Spleen (tissue), 13 donors: ENCODE results near the gene OR4D9. TPM values are rescaled to one million over a fixed set of nuclear protein-coding genes. Genes with fewer than 3 reads are reported as not detected.

Experiments used
- DNase-seq: peaks from one replicate; pipeline ENCODE4 v3.0.0-alpha.2; 2020
- H3K27ac ChIP-seq, 8 donors: fragments of 200-600 bp; sonication (generic) in 7 of 8; 1 replicate in 4 of 8; 2 replicates in 4 of 8; pipeline versions ENCODE4 v1.5.0 to v1.8.0; 2016 to 2021; ENCODE audit warnings: inconsistent platforms in 4 of 8, mild to moderate bottlenecking in 4 of 8, moderate library complexity in 1 of 8
- H3K27me3 ChIP-seq, 7 donors: fragments of 200-600 bp; sonication (generic) in 6 of 7; replicated peaks in 1 of 7; 1 replicate in 4 of 7; 2 replicates in 3 of 7; pipeline versions ENCODE4 v1.5.0 to v1.8.0; 2016 to 2021; ENCODE audit warnings: inconsistent platforms in 3 of 7, mild to moderate bottlenecking in 1 of 7
- H3K36me3 ChIP-seq, 6 donors: fragments of 200-600 bp; sonication (generic) in 5 of 6; 1 replicate in 4 of 6; 2 replicates in 2 of 6; pipeline versions ENCODE4 v1.5.0 to v1.8.0; 2016 to 2021; ENCODE audit warnings: inconsistent platforms in 2 of 6
- H3K4me1 ChIP-seq, 6 donors: fragments of 200-600 bp; sonication (generic) in 5 of 6; 1 replicate in 3 of 6; 2 replicates in 3 of 6; pipeline versions ENCODE4 v1.5.0 to v1.8.0; 2016 to 2021; ENCODE audit warnings: inconsistent platforms in 3 of 6
- H3K4me3 ChIP-seq, 8 donors: fragments of 200-600 bp; sonication (generic) in 7 of 8; 1 replicate in 4 of 8; 2 replicates in 4 of 8; pipeline versions ENCODE4 v1.5.0 to v1.8.0; 2016 to 2021; ENCODE audit warnings: inconsistent platforms in 4 of 8, mild to moderate bottlenecking in 4 of 8, moderate library complexity in 2 of 8
- H3K9me3 ChIP-seq, 8 donors: fragments of 200-600 bp; sonication (generic) in 7 of 8; 1 replicate in 4 of 8; 2 replicates in 4 of 8; pipeline versions ENCODE4 v1.5.0 to v1.8.0; 2016 to 2021; ENCODE audit warnings: inconsistent platforms in 4 of 8
- POLR2A ChIP-seq, 3 donors: fragments of 450-650 bp; IDR thresholded peaks; one replicate each; pipeline ENCODE4 v1.5.1; 2017; ENCODE audit warnings: antibody characterized with exemption in 3 of 3, mild to moderate bottlenecking in 1 of 3
- POLR2AphosphoS5 ChIP-seq, 3 donors: sonication (generic); formaldehyde crosslinking; IDR thresholded peaks; one replicate each; pipeline ENCODE4 v1.5.1; 2017; ENCODE audit warnings: antibody characterized with exemption in 3 of 3
- WGBS, 5 donors: extraction: QIAGEN DNeasy Blood & Tissue Kit in 3 of 5; methylation state at CpG; one replicate each; pipeline versions ENCODE4 v1.1.5 to v1.1.7; 2013 to 2018; 5-methylcytosine and 5-hydroxymethylcytosine counted together
- intact Hi-C: fragments of 100-400 bp; cut with DNase I; formaldehyde crosslinking; loops from one replicate; pipeline ENCODE4 v1.15.0; 2023; ENCODE audit warnings: low total_unique reads
- long read RNA-seq, 2 donors: transcript quantifications; one replicate each; lab custom pipeline, GENCODE V29; 2026
- polyA plus RNA-seq, 3 donors: library from polyadenylated mRNA; stranded (reverse); fragments of 200-250 nt; gene quantifications; one replicate each; pipeline ENCODE4 v1.2.1, GENCODE V29; 2013
- total RNA-seq, 7 donors: library from RNA; depleted of rRNA in 3 of 7; stranded (reverse); fragments of >200 nt in 3 of 7; fragmentation: NEBNext Ultra II Directional in 4 of 7; extraction: Animal tissue kit (Norgen Biotek cat#: 25700) in 4 of 7; gene quantifications; one replicate each; pipeline versions ENCODE4 v1.1.0 to v1.2.1, GENCODE V29; 2016 to 2021
- TF ChIP-seq, protein P1 (sequence below), 11 experiments: fragments of 200-600 bp in 7 of 11; fragments of 450-650 bp in 4 of 11; sonication (generic) in 4 of 11; IDR thresholded peaks in 8 of 11; conservative IDR thresholded peaks in 3 of 11; 1 replicate in 7 of 11; 2 replicates in 4 of 11; pipeline versions ENCODE4 v1.4.0 to v1.8.0; 2016 to 2021; ENCODE audit warnings: antibody characterized with exemption in 11 of 11, inconsistent platforms in 4 of 11, mild to moderate bottlenecking in 1 of 11
- donor health status: healthy with polysubstance abuse.
- donor health status: DM: no; HTN: no; CAD: no; lungs with moderate emphysema.
- donor health status: DM: no; HTN: no; CAD: no.
- donor health status: Bipolar disorder and iron deficiency.
- donor health status: healthy.
- donor health status: DM: no; HTN: no; CAD: no.
- donor health status: DM: yes; HTN: yes; CAD: no.

Gene OR4D9
- total RNA-seq (not detected), polyA plus RNA-seq (not detected)
- long read RNA-seq, donor 1: 0 reads
- long read RNA-seq, donor 2: 0 reads

DNA sequence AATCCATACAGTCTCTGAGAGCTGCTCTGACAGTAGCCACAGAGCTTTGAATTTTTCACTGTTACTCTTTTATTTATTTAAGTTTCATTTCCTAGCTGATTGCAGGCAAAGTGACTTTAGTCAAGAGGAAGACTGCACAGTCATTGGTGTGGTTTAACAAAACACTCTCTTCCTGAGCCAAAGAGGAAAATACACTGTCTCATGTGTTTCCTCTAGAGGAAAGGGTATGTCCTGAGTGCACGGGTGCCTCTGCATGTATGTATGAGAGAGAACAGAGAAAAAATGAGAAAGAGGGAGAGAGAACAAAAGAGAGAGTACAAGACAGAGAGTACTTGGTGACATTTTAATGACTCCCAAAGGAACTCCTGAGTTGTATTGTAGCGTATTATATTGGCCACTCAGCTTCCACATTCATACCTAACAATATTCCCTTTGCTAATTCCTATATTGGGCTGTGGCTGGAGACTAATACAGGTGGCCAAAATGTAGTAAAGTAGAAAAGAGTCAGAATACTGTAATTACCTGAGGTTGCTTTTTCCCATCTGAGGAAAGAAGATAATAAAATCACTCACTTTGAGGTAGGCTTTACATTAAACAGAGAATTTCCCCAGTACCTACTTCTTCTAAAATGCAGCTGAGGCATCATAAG, at the start of gene OR4D9:
Gene OR4D9 (plus strand): TSS at position 599 of the 649 bp plus-strand sequence. CDS start 3,374 bp downstream, outside the sequence.
- peak within 1 kb of the TSS in 3 of 8 donors; percentile 15 to 53 (median 27) for H3K27ac ChIP-seq
- H3K4me3 ChIP-seq: no peak within 1 kb of the TSS
- no peaks in the 10 kb centered on the region for H3K9me3 ChIP-seq
- 8 to 16% (median 12%) methylated on average over 2 of the region's 2 CpGs for WGBS, 5 donors
- peaks cover 0 to 20% (median 12%) of the 10 kb centered on the region in 6 donors for H3K4me1 ChIP-seq
- H3K27me3 ChIP-seq: peaks cover 0 to 8% (median 0%) of the 10 kb centered on the region in 7 donors
- TF ChIP-seq, protein P1, sequence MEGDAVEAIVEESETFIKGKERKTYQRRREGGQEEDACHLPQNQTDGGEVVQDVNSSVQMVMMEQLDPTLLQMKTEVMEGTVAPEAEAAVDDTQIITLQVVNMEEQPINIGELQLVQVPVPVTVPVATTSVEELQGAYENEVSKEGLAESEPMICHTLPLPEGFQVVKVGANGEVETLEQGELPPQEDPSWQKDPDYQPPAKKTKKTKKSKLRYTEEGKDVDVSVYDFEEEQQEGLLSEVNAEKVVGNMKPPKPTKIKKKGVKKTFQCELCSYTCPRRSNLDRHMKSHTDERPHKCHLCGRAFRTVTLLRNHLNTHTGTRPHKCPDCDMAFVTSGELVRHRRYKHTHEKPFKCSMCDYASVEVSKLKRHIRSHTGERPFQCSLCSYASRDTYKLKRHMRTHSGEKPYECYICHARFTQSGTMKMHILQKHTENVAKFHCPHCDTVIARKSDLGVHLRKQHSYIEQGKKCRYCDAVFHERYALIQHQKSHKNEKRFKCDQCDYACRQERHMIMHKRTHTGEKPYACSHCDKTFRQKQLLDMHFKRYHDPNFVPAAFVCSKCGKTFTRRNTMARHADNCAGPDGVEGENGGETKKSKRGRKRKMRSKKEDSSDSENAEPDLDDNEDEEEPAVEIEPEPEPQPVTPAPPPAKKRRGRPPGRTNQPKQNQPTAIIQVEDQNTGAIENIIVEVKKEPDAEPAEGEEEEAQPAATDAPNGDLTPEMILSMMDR (IDR thresholded peaks at IDR 0.05 in 8 of 11, conservative IDR thresholded peaks at IDR 0.05 in 3 of 11): no peak
- TF ChIP-seq POLR2AphosphoS5 (IDR thresholded peaks at IDR 0.05) (no peak), POLR2A (IDR thresholded peaks at IDR 0.05) (no peak)
- no peak for DNase-seq
- no peaks in the 10 kb centered on the region for H3K36me3 ChIP-seq
- intact Hi-C loops: no loop called here

- H3K27ac ChIP-seq: no peak overlapping the region
- H3K9me3 ChIP-seq: no peaks in the 10 kb centered on the region
- TF ChIP-seq, protein P1 (IDR thresholded peaks at IDR 0.05 in 8 of 11, conservative IDR thresholded peaks at IDR 0.05 in 3 of 11): no peak
- TF ChIP-seq POLR2AphosphoS5 (IDR thresholded peaks at IDR 0.05) (no peak), POLR2A (IDR thresholded peaks at IDR 0.05) (no peak)
- no peak for DNase-seq
- H3K4me3 ChIP-seq: no peak overlapping the region
- intact Hi-C loops: no loop called here
- 59 to 78% (median 67%) methylated on average over 5 of the region's 5 CpGs for WGBS, 5 donors
- H3K4me1 ChIP-seq: no peaks in the 10 kb centered on the region
- no peaks in the 10 kb centered on the region for H3K36me3 ChIP-seq
- H3K27me3 ChIP-seq: peaks cover 0 to 5% (median 0%) of the 10 kb centered on the region in 7 donors
Measured at GRCh38 chr11:59463190-59463641, 48.1 kb upstream of the OR4D9 start.

DNA sequence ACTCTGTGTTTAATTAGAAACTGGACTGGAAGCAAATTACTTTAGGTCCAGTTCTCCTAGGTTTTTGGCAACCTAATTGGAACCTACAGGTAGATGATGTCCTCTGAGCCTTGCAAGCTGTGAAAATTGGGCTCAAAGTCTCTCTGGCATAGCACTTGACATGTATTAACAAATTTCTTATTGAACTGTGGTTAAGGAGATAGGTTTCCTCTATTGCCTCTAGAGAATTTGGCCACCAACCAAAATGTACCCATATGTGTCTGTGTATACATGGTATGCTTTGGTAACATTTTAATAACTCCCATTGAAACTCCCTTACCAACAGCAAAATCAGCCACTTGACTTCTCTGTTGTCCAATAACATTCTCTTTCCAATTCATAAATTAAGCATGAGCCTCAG, 38.3 kb upstream of the OR4D9 start, which contains the start of gene OR4D10:
Gene OR4D10 (plus strand): TSS at position 301 of the 400 bp plus-strand sequence. CDS start 4,115 bp downstream, outside the sequence.
- intact Hi-C loops: no loop called here
- no peak within 1 kb of the TSS for H3K4me3 ChIP-seq
- H3K9me3 ChIP-seq: no peaks in the 10 kb centered on the region
- H3K36me3 ChIP-seq: no peaks in the 10 kb centered on the region
- H3K27ac ChIP-seq: no peak within 1 kb of the TSS
- TF ChIP-seq, protein P1 (IDR thresholded peaks at IDR 0.05 in 8 of 11, conservative IDR thresholded peaks at IDR 0.05 in 3 of 11): no peak
- no peak for TF ChIP-seq POLR2AphosphoS5 (IDR thresholded peaks at IDR 0.05)
- no peak for TF ChIP-seq POLR2A (IDR thresholded peaks at IDR 0.05)
- H3K27me3 ChIP-seq: peaks cover 0 to 4% (median 0%) of the 10 kb centered on the region in 7 donors
- no peak for DNase-seq
- H3K4me1 ChIP-seq: peaks cover 0 to 4% (median 0%) of the 10 kb centered on the region in 6 donors

DNA sequence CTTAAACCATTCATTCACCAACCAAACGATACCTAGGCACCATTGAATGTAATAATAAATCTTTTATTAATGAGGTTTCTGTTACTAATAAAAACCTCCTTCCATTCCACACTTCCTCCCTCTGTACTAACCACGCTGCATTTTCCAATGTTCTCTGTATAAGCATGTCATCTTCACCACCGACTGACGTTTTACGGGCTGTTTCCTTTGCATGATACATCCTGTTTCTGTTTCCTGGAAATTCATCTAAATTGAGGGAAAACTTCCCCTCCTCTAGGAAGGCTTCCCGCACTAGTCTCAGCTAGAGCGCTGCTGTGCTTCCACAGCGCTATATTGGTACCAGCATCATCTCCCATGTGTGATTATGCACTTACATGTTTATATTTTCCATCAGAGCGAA, 36.2 kb upstream of the OR4D9 start:
- no peak for TF ChIP-seq POLR2A (IDR thresholded peaks at IDR 0.05)
- TF ChIP-seq, protein P1 (IDR thresholded peaks at IDR 0.05 in 8 of 11, conservative IDR thresholded peaks at IDR 0.05 in 3 of 11): no peak
- no peak for TF ChIP-seq POLR2AphosphoS5 (IDR thresholded peaks at IDR 0.05)
- Histone ChIP-seq H3K36me3 (no peaks in the 10 kb centered on the region), H3K4me3 (no peak overlapping the region), H3K4me1 (peaks cover 0 to 4% (median 0%) of the 10 kb centered on the region in 6 donors), H3K9me3 (no peaks in the 10 kb centered on the region), H3K27ac (no peak overlapping the region), H3K27me3 (no peaks in the 10 kb centered on the region)
- WGBS, 5 donors: 44 to 59% (median 53%) methylated on average over 9 of the region's 9 CpGs
- intact Hi-C loops: no loop called here
- DNase-seq: no peak
